ENCODE data around the gene CSTA.

CSTA gene

GRCh38 chr3:122389197-122389596 lies 64.1 kb downstream of the CSTA start:
- DNase-seq (ENCODE audit: low read depth): no peak
- no peak overlapping the region for H3K4me3 ChIP-seq (ENCODE audit: low read length)
- TF ChIP-seq, protein P1, sequence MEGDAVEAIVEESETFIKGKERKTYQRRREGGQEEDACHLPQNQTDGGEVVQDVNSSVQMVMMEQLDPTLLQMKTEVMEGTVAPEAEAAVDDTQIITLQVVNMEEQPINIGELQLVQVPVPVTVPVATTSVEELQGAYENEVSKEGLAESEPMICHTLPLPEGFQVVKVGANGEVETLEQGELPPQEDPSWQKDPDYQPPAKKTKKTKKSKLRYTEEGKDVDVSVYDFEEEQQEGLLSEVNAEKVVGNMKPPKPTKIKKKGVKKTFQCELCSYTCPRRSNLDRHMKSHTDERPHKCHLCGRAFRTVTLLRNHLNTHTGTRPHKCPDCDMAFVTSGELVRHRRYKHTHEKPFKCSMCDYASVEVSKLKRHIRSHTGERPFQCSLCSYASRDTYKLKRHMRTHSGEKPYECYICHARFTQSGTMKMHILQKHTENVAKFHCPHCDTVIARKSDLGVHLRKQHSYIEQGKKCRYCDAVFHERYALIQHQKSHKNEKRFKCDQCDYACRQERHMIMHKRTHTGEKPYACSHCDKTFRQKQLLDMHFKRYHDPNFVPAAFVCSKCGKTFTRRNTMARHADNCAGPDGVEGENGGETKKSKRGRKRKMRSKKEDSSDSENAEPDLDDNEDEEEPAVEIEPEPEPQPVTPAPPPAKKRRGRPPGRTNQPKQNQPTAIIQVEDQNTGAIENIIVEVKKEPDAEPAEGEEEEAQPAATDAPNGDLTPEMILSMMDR (conservative IDR thresholded peaks at IDR 0.05; ENCODE audit: low read depth, low read length): no peak

- no peak overlapping the region for H3K4me3 ChIP-seq (ENCODE audit: low read length)
- TF ChIP-seq, protein P1 (conservative IDR thresholded peaks at IDR 0.05; ENCODE audit: low read depth, low read length): no peak
- no peak for DNase-seq (ENCODE audit: low read depth)
Observed at GRCh38 chr3:122389892-122390291, 64.8 kb downstream of the CSTA start.

GRCh38 chr3:122390665-122391064 lies 65.6 kb downstream of the CSTA start:
- no peak overlapping the region for H3K4me3 ChIP-seq (ENCODE audit: low read length)
- TF ChIP-seq, protein P1 (conservative IDR thresholded peaks at IDR 0.05; ENCODE audit: low read depth, low read length): no peak
- DNase-seq (ENCODE audit: low read depth): no peak
